Activated CD4-positive, CD25-positive, alpha-beta regulatory T cell (primary cell): ENCODE measurements around the gene KCNH1.

Experiments used
- DNase-seq, 4 experiments: peaks; one replicate each; lab custom pipeline; 2025; lab: John Stamatoyannopoulos, UW

Gene KCNH1

DNA sequence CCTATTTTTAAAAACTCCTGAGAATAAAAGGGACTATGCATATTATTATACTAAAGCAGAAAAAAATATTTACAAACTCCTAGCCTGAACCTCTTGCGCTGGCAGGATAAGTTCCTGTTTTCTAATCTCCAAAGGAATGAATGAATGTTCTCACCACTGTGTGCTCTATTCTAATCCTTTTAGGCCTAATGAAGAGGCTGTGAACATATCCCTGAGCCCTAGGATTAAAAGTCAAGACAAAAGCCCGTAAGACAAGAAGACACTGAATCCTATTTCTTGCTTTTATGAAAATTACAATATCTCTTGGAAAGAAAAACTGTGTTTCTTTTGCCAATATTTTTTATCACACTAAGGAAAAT lies 487.7 kb downstream of the KCNH1 start:
- DNase-seq, result no peak

DNA sequence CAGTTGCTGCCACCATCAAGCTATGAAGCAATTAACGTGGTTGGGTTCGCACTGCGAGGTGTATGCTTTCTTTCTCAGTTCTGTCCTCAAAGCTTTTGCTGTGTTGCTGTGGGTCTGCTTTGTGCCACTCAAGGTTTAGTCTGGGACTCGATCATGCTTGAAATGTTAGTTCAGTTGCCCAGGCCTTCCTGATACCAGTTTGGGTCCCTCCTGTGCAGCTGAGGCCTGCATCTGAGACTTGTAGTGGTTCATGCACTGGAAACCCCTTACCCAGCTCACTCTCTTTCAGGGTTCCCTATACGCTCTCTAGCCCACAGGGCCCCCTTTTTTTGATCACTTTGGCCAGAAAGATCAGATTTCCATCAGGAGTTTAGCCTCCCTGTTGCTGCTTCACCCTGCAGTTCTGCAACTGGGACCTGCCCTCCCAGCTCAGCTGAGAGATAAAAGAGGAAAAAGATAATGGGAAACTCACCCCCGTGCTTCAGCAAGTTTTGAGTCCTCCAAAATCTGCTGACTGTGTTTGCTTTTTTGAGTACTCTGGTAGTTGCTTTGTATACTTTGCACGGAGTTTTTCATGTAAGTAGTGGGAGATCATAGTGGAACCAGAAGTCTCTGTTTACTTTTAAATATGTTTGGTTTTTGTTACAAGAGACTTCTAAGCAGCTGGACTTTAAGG lies 488.2 kb downstream of the KCNH1 start:
- DNase-seq, result no peak

DNA sequence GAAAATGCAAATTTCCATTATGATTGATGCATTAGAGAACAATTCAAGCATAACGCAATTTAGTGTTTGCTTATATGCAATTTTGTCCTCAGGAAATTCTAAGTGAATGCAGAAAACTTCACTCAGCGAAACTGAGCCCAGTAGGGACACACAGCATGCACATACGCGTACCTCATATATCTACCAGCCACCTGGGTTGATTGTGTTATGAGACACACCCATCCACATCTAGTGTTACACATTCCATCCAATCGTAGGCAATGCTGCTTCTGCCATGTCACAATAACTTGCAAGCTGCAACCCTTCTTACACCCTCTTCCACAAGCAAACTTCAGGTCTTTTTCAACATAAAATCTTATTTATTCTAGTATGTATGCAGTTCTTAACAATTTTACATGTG lies 492.4 kb downstream of the KCNH1 start:
- no peak for DNase-seq

DNA sequence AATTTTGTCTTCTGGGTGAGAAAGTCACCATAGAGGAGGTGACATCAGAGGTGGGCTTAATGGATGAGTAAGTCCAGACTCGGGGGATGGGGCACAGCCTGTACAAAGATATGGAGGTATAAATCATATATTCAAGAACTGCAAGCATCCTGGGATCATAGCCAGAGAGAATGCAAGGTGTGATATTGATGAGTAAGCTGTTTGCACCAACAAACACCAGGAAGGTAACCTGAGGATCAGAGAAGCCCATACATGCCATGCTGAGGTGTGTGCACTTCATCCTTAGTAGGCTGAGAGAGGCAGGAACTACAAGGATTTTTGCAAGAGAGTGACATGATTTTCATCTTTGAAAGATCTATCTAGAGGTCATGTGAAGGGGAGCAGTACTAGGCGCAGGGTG lies 498.8 kb downstream of the KCNH1 start:
- no peak for DNase-seq

DNA sequence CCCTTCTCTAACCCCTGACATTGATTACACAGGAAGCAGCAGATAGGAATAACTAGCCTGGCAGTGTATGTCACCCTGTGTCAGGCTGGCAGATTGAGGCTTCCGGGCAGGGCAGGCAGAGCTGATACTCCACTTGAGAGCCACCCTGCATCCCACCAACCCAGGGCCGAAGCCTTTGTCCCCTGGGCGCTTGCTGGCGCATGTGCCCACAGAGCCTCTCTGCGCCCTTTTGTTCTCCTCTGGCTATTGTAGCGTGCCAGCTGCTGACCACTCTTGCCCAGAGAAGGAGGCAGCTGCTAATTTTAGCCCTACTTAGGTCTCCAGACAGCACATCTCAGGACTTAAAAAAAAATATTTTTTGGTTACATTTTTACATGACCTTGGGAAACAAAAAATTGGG lies 500.3 kb downstream of the KCNH1 start:
- no peak for DNase-seq

DNA sequence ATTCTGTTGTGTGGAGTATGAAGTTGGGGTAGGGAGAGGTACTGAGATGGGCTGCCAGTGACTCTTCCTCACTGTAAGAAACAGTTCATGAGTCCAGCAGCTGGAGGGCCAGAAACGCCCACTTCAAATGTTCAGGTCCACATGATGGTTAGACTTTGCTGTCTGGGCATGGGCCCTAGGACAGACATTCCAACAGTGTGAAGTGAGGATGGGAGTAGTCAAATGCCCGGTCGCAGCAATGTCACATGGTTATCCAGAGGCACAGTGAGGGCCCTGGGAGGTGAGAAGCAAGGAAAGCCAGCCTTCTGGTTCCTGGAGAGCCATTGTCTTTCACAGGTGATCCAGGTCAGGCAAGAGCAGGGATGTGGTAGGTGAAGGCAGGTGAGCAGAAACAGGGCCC lies 500.8 kb downstream of the KCNH1 start:
- DNase-seq, result no peak

DNA sequence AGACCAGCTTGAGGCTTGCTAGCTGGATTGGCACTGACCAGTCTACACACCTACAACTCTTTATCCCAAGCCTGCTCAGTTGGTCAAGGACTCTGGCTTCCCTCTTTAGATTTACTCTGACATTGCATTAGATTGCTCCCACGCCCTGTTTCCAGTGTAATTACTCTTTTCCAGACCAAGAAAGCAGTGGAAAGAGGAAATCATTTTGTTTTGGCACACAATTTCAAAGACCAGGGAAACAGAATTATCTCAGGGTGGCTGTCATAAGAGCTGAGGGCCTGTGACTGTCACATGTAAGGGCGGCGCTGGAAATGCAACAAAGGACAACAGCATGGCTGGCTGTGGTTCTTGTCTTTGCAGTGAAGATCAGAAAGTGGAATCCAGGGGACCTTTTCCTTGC lies 502.5 kb downstream of the KCNH1 start:
- DNase-seq, result no peak

DNA sequence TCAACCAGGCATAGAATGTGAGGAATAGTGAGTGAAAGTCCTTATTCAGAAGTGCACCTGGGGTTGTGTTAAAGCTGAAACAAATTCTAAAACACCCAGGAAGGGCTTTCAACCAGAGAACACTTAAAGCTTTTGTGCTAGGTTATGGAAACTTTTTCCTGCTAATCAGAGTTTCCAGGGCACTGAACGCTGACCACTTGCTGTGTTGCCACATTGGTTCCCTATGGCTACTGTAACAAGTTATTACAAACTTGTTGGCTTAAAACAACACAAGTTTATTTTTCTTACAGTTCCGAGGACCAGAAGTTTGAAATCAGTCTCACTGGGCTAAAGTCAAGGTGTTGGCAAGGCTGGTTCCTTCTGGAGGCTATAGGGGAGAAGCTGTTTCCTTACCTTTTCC lies 504.7 kb downstream of the KCNH1 start:
- no peak for DNase-seq

DNA sequence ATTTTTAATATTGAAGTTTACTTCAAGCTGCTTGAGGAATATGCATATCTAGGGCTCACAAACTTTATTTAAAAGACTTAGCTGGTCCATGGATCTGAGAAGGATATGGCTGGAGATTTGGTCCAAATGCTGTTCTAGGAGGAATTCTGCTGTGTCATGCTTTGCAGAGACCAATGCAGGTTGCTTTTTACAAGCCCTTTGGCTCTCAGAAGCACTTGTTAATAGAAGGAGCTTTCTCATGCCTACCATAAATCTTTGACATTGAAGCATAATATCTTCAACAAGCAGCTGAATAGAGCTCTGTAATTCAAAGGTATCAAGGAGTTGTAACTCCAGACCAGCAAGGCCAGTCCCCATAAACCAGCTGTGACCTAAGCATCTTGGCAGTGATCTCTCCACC lies 506.2 kb downstream of the KCNH1 start:
- no peak for DNase-seq
